WTC11 (cell line): Measurements from ENCODE around the gene KDM5B. TPM values are rescaled to one million over a fixed set of nuclear protein-coding genes. Genes with fewer than 3 reads are reported as not detected.

Experiments used
- ATAC-seq: fragments of 200-7000 bp; cut with Tn5 transposase; 2 replicates; pipeline ENCODE4 v1.10.0; 2021; ENCODE audit warnings: mild to moderate bottlenecking, moderate library complexity
- CTCF ChIA-PET: fragments of 300-600 bp; sonication (Branson Sonifier 250); formaldehyde crosslinking; loops from one replicate; lab custom pipeline; 2021; ENCODE audit warnings: antibody characterized with exemption; lab: Charles Lee
- POLR2A ChIA-PET: fragments of 350-600 bp; sonication (Branson Sonifier 250); formaldehyde crosslinking; loops from one replicate; lab custom pipeline; 2021; ENCODE audit warnings: antibody characterized with exemption; lab: Charles Lee
- DNase-seq: peaks from one replicate; pipeline ENCODE4 v3.0.0; 2021; ENCODE audit warnings: low spot score
- H3K27ac Mint-ChIP-seq: 2 replicates; pipeline ENCODE4 v1.8.0; 2021; ENCODE audit warnings: mixed read lengths
- H3K27me3 Mint-ChIP-seq: 2 replicates; pipeline ENCODE4 v1.8.0; 2021; ENCODE audit warnings: low read depth, mild to moderate bottlenecking, moderate library complexity, mixed read lengths
- H3K36me3 Mint-ChIP-seq: 2 replicates; pipeline ENCODE4 v1.8.0; 2021; ENCODE audit warnings: mixed read lengths
- H3K4me1 Mint-ChIP-seq: 2 replicates; pipeline ENCODE4 v1.8.0; 2022; ENCODE audit warnings: mixed read lengths
- H3K4me3 Mint-ChIP-seq: 2 replicates; pipeline ENCODE4 v1.8.0; 2021; ENCODE audit warnings: mild to moderate bottlenecking, moderate library complexity, mixed read lengths
- H3K9me3 Mint-ChIP-seq: 2 replicates; pipeline ENCODE4 v1.8.0; 2021; ENCODE audit warnings: mixed read lengths
- ATF2 ChIP-seq: sonication (generic); formaldehyde crosslinking; IDR thresholded peaks from 2 replicates; pipeline ENCODE4 v1.8.1; 2022; ENCODE audit warnings: low read depth, missing genetic modification reagents, borderline replicate concordance
- CDX4 ChIP-seq: fragments of 250-450 bp; sonication (Bioruptor Pico); IDR thresholded peaks from 2 replicates; pipeline ENCODE4 v1.9.0; 2021; ENCODE audit warnings: moderate library complexity, mild to moderate bottlenecking, inconsistent platforms, borderline replicate concordance
- CREB1 ChIP-seq: sonication (generic); formaldehyde crosslinking; IDR thresholded peaks from 2 replicates; pipeline ENCODE4 v1.8.0; 2023; ENCODE audit warnings: mild to moderate bottlenecking, missing genetic modification reagents
- CTCF ChIP-seq: fragments of 200-600 bp; IDR thresholded peaks from 2 replicates; pipeline ENCODE4 v1.8.0; 2022; ENCODE audit warnings: antibody characterized with exemption
- E2F1 ChIP-seq: sonication (generic); formaldehyde crosslinking; IDR thresholded peaks from 2 replicates; pipeline ENCODE4 v1.8.0; 2022; ENCODE audit warnings: mild to moderate bottlenecking, missing genetic modification reagents
- E2F4 ChIP-seq: sonication (generic); formaldehyde crosslinking; IDR thresholded peaks from 2 replicates; pipeline ENCODE4 v1.8.1; 2022; ENCODE audit warnings: low read depth, mild to moderate bottlenecking, moderate library complexity, missing genetic modification reagents, borderline replicate concordance
- GRHL2 ChIP-seq: fragments of 250-450 bp; sonication (Bioruptor Pico); IDR thresholded peaks from 2 replicates; pipeline ENCODE4 v1.8.0; 2022; ENCODE audit warnings: mild to moderate bottlenecking, moderate library complexity; ENCODE audit not compliant: insufficient replicate concordance, severe bottlenecking
- HMGXB4 ChIP-seq: sonication (generic); formaldehyde crosslinking; IDR thresholded peaks from 2 replicates; pipeline ENCODE4 v1.8.1; 2023; ENCODE audit warnings: mild to moderate bottlenecking, moderate library complexity, missing genetic modification reagents
- RELA ChIP-seq: sonication (generic); formaldehyde crosslinking; IDR thresholded peaks from 2 replicates; pipeline ENCODE4 v1.8.1; 2022; ENCODE audit warnings: missing genetic modification reagents, mild to moderate bottlenecking, borderline replicate concordance
- SMAD4 ChIP-seq: sonication (generic); formaldehyde crosslinking; IDR thresholded peaks from 2 replicates; pipeline ENCODE4 v1.8.0; 2022; ENCODE audit warnings: mild to moderate bottlenecking, missing genetic modification reagents
- TEAD1 ChIP-seq: sonication (generic); formaldehyde crosslinking; IDR thresholded peaks from 2 replicates; pipeline ENCODE4 v1.8.0; 2022; ENCODE audit warnings: mild to moderate bottlenecking, missing genetic modification reagents
- TEAD4 ChIP-seq: sonication (generic); formaldehyde crosslinking; IDR thresholded peaks from 2 replicates; pipeline ENCODE4 v1.8.0; 2022; ENCODE audit warnings: mild to moderate bottlenecking, missing genetic modification reagents
- ZNF263 ChIP-seq: sonication (generic); formaldehyde crosslinking; IDR thresholded peaks from 2 replicates; pipeline ENCODE4 v1.8.1; 2022; ENCODE audit warnings: low read depth, mild to moderate bottlenecking, moderate library complexity, missing genetic modification reagents
- ZNF416 ChIP-seq: fragments of 250-450 bp; sonication (Bioruptor Pico); IDR thresholded peaks from 2 replicates; pipeline ENCODE4 v1.9.0; 2021; ENCODE audit warnings: mild to moderate bottlenecking, inconsistent platforms
- ZNF423 ChIP-seq: fragments of 250-450 bp; sonication (Bioruptor Pico); IDR thresholded peaks from 2 replicates; pipeline ENCODE4 v2.1.2; 2022; ENCODE audit warnings: mild to moderate bottlenecking, moderate library complexity
- ZNF532 ChIP-seq: fragments of 250-450 bp; sonication (Bioruptor Pico); IDR thresholded peaks from 2 replicates; pipeline ENCODE4 v1.9.0; 2021; ENCODE audit warnings: mild to moderate bottlenecking, borderline replicate concordance
- ZSCAN18 ChIP-seq: fragments of 250-450 bp; sonication (Bioruptor Pico); IDR thresholded peaks from 2 replicates; pipeline ENCODE4 v2.1.2; 2022; ENCODE audit warnings: mild to moderate bottlenecking, moderate library complexity
- total RNA-seq: library from RNA; stranded (reverse); gene quantifications from 3 replicates; pipeline ENCODE4 v1.2.3, GENCODE V29; 2021

The KDM5B gene
- total RNA-seq, 1 experiment from 2014 or later = 222 TPM

GRCh38 chr1:202706851-202707250 lies 101.4 kb downstream of the KDM5B start:
- H3K27me3 Mint-ChIP-seq = peaks cover 30% of the 10 kb centered on the region
- TF ChIP-seq ZSCAN18 (CRISPR knock-in tag) (no peak), HMGXB4 (CRISPR knock-in tag) (no peak), ZNF263 (CRISPR knock-in tag) (no peak), CREB1 (CRISPR knock-in tag) (no peak), CTCF (no peak), ZNF532 (no peak)
- no peaks in the 10 kb centered on the region for H3K36me3 Mint-ChIP-seq
- ChIA-PET CTCF (interaction anchor here (1.4 kb wide), 1 partner anchor 47 kb away, joined by 3 read pairs; no protein-coding TSS in a partner anchor), POLR2A (no interaction called here)
- H3K27ac Mint-ChIP-seq = no peak overlapping the region
- no peaks in the 10 kb centered on the region for H3K9me3 Mint-ChIP-seq
- no peak overlapping the region for H3K4me3 Mint-ChIP-seq
- H3K4me1 Mint-ChIP-seq = peaks cover 32% of the 10 kb centered on the region
- no peak for ATAC-seq
- DNase-seq = no peak

- DNase-seq (no peak), ATAC-seq (no peak)
- Mint-ChIP-seq H3K27me3 (peaks cover 13% of the 10 kb centered on the region), H3K4me3 (no peak overlapping the region), H3K27ac (no peak overlapping the region), H3K36me3 (no peaks in the 10 kb centered on the region), H3K4me1 (peaks cover 20% of the 10 kb centered on the region), H3K9me3 (no peaks in the 10 kb centered on the region)
- ChIA-PET CTCF (interaction anchor here (0.5 to 2.1 kb wide), 8 partner anchors 15 to 683 kb away, joined by 3 to 12 read pairs (median 4); no protein-coding TSS in a partner anchor), POLR2A (interaction anchor here (0.5 kb wide), 1 partner anchor 91 kb away, joined by 4 read pairs; no protein-coding TSS in a partner anchor)
- no peak for TF ChIP-seq RELA (CRISPR knock-in tag)
- TF ChIP-seq GRHL2 (CRISPR knock-in tag) = no peak
- no peak for TF ChIP-seq SMAD4
Measured at GRCh38 chr1:202704601-202705000, 103.6 kb downstream of the KDM5B start.

GRCh38 chr1:202703191-202703590 lies 105.0 kb downstream of the KDM5B start:
- Mint-ChIP-seq H3K27me3 (no peaks in the 10 kb centered on the region), H3K36me3 (no peaks in the 10 kb centered on the region), H3K9me3 (no peaks in the 10 kb centered on the region), H3K4me1 (peaks cover 12% of the 10 kb centered on the region), H3K4me3 (no peak overlapping the region), H3K27ac (no peak overlapping the region)
- ChIA-PET POLR2A (interaction anchor here (0.5 to 1.6 kb wide), 3 partner anchors 9 to 1443 kb away, joined by 3 to 6 read pairs (median 5); no protein-coding TSS in a partner anchor), CTCF (interaction anchor here (0.7 to 2.2 kb wide), 6 partner anchors 10 to 201 kb away, joined by 3 to 8 read pairs (median 6); no protein-coding TSS in a partner anchor)
- DNase-seq = no peak
- ATAC-seq = no peak
- no peak for TF ChIP-seq ATF2 (CRISPR knock-in tag)
- TF ChIP-seq ZNF423 = no peak
- no peak for TF ChIP-seq CDX4 (CRISPR knock-in tag)
- no peak for TF ChIP-seq TEAD1 (CRISPR knock-in tag)
- no peak for TF ChIP-seq E2F4 (CRISPR knock-in tag)
- TF ChIP-seq E2F1 (CRISPR knock-in tag) = no peak
- no peak for TF ChIP-seq TEAD4 (CRISPR knock-in tag)
- no peak for TF ChIP-seq ZNF416
